ENCODE results near the gene AQP5. TPM values are rescaled to one million over a fixed set of nuclear protein-coding genes. Genes with fewer than 3 reads are reported as not detected.

AQP5 gene
- total RNA-seq, 2 donors from 2014 or later, result 0.42 to 0.54 TPM

DNA sequence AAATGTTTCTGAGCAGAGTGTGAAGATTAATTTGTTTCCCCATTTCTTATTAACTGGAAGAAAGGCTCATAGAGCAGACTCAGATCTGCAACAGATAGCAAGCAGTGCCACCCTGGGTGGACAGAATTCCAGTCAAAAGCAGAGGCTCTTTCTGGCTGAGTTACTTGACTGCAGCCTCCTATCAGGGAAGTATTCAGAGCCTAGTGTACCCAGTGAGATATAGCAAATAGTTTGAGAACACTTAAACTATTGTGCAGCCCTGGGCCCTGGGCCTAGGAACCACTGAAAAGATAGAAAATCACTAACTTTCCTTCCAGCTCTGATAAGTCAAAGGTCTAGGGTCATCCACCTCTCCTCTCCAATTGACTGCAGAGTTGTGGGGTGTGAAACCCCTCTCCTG, 22.4 kb upstream of the AQP5 start:
- ATAC-seq (ENCODE audit: insufficient number of reproducible peaks, low FRiP score, low read depth) (no peak), DNase-seq (ENCODE audit: low spot score) (no peak)
- no peak overlapping the region for H3K4me3 ChIP-seq

DNA sequence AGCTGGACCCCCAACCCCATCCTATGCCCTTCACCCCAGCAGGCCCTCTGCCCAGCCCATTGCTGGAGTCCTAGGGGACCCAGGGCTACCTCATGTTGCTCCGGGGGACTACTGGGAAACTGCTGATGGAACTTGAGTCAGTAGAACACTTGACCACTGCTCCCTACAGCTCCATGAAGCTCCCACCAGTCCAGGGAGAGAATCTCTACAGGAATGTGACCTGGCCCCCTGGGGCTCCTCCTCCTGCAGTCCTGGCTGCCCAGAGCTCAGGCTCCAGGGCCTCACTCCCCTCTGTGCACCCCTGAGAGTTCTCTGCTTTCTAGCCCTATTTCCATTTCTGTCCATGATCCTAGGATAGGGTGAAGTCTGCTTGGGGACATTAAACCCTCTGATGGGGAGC, 22.0 kb upstream of the AQP5 start:
- Histone ChIP-seq H3K4me3 (no peak overlapping the region), H3K4me1 (ENCODE audit: control insufficient read depth in 1 of 2, low read depth in 2 of 2) (no peaks in the 10 kb centered on the region), H3K9me3 (no peaks in the 10 kb centered on the region), H3K27me3 (replicated peaks; ENCODE audit: insufficient read depth) (no peaks in the 10 kb centered on the region), H3K27ac (no peak overlapping the region), H3K36me3 (no peaks in the 10 kb centered on the region)
- TF ChIP-seq, protein P1, sequence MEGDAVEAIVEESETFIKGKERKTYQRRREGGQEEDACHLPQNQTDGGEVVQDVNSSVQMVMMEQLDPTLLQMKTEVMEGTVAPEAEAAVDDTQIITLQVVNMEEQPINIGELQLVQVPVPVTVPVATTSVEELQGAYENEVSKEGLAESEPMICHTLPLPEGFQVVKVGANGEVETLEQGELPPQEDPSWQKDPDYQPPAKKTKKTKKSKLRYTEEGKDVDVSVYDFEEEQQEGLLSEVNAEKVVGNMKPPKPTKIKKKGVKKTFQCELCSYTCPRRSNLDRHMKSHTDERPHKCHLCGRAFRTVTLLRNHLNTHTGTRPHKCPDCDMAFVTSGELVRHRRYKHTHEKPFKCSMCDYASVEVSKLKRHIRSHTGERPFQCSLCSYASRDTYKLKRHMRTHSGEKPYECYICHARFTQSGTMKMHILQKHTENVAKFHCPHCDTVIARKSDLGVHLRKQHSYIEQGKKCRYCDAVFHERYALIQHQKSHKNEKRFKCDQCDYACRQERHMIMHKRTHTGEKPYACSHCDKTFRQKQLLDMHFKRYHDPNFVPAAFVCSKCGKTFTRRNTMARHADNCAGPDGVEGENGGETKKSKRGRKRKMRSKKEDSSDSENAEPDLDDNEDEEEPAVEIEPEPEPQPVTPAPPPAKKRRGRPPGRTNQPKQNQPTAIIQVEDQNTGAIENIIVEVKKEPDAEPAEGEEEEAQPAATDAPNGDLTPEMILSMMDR (IDR thresholded peaks at IDR 0.05), result no peak
- no peak for DNase-seq (ENCODE audit: low spot score)
- ATAC-seq (ENCODE audit: insufficient number of reproducible peaks, low FRiP score, low read depth), result no peak

More for the DNA sequence above, 22.4 kb upstream of the AQP5 start:
- H3K4me1 ChIP-seq (ENCODE audit: control insufficient read depth in 1 of 2, low read depth in 2 of 2), result no peaks in the 10 kb centered on the region
- no peaks in the 10 kb centered on the region for H3K27me3 ChIP-seq (replicated peaks; ENCODE audit: insufficient read depth)
- TF ChIP-seq, protein P1 (IDR thresholded peaks at IDR 0.05), result no peak
- H3K27ac ChIP-seq, result no peak overlapping the region
- H3K36me3 ChIP-seq, result no peaks in the 10 kb centered on the region
- H3K9me3 ChIP-seq, result no peaks in the 10 kb centered on the region

DNA sequence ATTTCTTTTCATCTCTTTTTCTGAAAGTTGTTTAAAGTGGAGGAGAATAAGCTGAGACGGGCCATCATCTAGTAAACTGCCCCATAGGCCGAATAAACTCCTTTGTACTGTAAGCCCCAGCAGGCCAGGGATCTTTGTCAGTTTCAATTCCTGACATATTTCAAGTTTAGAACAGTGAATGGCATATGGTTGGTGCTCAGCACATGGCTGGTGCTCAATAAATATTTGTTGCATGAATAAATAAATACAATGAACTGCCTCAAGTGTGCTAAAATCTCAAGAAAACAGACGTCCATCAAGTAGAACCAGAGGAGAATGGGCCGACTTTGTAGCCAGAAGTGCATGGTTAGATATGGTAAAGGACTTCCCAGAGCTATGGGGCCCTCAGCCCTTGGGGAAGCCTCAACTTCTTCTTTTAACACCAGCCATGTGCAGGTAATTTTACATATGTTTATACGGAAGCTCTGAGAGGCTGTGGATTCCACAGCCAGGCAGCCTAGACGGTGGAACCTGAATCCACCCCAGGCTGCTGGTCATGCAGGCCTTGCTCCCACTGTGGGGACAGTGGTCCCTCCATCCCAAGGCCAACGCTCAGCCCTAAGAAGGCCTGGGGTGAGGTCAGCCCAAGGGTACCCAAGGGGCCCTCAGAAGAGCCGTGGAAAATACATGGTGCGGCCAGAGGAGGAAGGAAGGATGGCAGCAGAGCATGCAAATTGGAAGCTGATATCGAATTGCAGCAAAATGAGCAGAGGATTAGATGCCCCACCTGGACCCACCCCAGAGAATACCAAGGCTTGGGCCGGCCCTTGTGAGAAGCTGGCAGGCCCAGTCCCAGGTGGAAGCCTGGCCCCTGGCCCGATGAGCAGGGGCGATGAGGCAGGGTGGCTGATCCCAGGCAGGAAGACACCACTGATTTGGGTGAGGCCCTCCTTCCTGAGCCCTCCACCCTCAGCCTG, 19.8 kb upstream of the AQP5 start:
- no peaks in the 10 kb centered on the region for H3K9me3 ChIP-seq
- DNase-seq (ENCODE audit: low spot score) (no peak), ATAC-seq (ENCODE audit: insufficient number of reproducible peaks, low FRiP score, low read depth) (no peak)

DNA sequence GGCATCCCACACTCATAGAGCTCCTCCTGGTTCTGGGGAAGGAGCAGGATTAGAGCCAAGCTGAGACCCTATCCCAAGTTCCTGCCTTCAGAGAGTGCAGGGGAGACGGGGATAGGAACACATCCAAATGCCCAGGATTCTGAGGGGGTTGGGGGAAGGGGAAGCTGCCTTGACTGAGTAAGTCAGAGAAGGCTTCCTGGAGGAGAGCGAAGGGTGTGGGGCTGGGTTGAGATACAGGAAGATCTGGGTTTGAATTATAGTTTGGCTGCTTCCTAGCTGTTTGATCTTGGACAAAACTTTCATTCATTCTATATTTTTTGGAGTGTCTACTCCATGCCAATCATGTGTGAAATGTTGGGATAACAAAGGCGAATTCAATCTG, 19.2 kb upstream of the AQP5 start:
- TF ChIP-seq, protein P1 (IDR thresholded peaks at IDR 0.05), result no peak
- no peak for DNase-seq (ENCODE audit: low spot score)

More for the DNA sequence above, 19.8 kb upstream of the AQP5 start:
- Histone ChIP-seq H3K27me3 (replicated peaks; ENCODE audit: insufficient read depth) (no peaks in the 10 kb centered on the region), H3K36me3 (no peaks in the 10 kb centered on the region), H3K27ac (no peak overlapping the region), H3K4me3 (no peak overlapping the region), H3K4me1 (ENCODE audit: control insufficient read depth in 1 of 2, low read depth in 2 of 2) (no peaks in the 10 kb centered on the region)
- TF ChIP-seq, protein P1 (IDR thresholded peaks at IDR 0.05), result no peak

DNA sequence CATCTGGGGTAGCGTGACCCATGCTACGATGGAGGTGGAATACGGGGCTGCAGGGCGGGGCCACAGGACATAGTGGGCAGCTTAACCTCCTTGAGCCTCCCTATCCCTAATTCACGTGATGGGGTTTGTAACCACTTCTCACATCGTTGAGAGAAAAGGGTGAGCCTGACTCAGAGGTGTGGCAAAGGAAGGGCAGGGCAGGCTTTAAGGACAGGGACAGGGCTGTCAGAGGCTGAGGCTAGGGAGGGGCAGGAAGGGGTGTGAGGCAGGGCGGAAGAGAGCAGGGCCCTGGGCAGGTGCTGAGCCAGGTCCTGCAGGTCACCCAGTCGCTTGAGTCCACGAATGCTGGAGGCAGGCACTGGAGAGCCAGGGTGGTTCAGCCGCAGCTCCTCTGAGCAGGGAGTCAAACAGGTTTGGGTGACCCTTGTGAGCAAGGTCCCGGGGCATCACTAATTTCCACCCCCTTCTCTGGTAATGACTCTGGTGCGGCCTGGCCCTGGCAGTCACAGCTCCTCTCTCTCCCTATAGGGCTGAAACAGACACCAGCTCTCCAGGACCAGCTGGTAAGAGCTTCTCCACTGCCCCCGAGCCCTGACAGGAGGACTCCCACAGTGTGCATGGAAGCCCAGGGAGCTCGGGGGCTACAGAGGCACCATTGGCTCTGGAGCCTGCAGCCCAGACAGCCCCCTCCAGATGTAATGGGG, 18.6 kb upstream of the AQP5 start:
- Histone ChIP-seq H3K4me1 (ENCODE audit: control insufficient read depth in 1 of 2, low read depth in 2 of 2) (no peaks in the 10 kb centered on the region), H3K9me3 (no peaks in the 10 kb centered on the region), H3K4me3 (no peak overlapping the region), H3K36me3 (no peaks in the 10 kb centered on the region), H3K27me3 (replicated peaks; ENCODE audit: insufficient read depth) (no peaks in the 10 kb centered on the region), H3K27ac (no peak overlapping the region)
- TF ChIP-seq, protein P1 (IDR thresholded peaks at IDR 0.05), result no peak
- DNase-seq (ENCODE audit: low spot score) (no peak), ATAC-seq (ENCODE audit: insufficient number of reproducible peaks, low FRiP score, low read depth) (no peak)

More for the DNA sequence above, 19.2 kb upstream of the AQP5 start:
- no peak for ATAC-seq (ENCODE audit: insufficient number of reproducible peaks, low FRiP score, low read depth)
- no peak overlapping the region for H3K27ac ChIP-seq
- H3K36me3 ChIP-seq, result no peaks in the 10 kb centered on the region
- H3K4me1 ChIP-seq (ENCODE audit: control insufficient read depth in 1 of 2, low read depth in 2 of 2), result no peaks in the 10 kb centered on the region
- no peaks in the 10 kb centered on the region for H3K27me3 ChIP-seq (replicated peaks; ENCODE audit: insufficient read depth)
- H3K9me3 ChIP-seq, result no peaks in the 10 kb centered on the region
- H3K4me3 ChIP-seq, result no peak overlapping the region

All from thoracic aorta (tissue), 2 donors.